A549 (cell line): Measurements from ENCODE around the gene RCN2.

Experiments used
- KDM1A ChIP-seq: fragments of 200-600 bp; sonication (generic); IDR thresholded peaks from 2 replicates; pipeline ENCODE4 v1.6.1; 2016; ENCODE audit warnings: low read depth, mild to moderate bottlenecking
- POLR2A ChIP-seq: IDR thresholded peaks from 2 replicates; pipeline ENCODE4 v1.6.1; 2012; ENCODE audit warnings: mild to moderate bottlenecking, low read length
- RCOR1 ChIP-seq: fragments of 150-350 bp; IDR thresholded peaks from 2 replicates; pipeline ENCODE4 v1.6.1; 2014; ENCODE audit warnings: antibody characterized with exemption, low read length, low read depth
- REST ChIP-seq: fragments of 200-600 bp; sonication (generic); IDR thresholded peaks from 2 replicates; pipeline ENCODE4 v1.6.1; 2016; ENCODE audit warnings: antibody characterized with exemption, mild to moderate bottlenecking, moderate library complexity
- SMC3 ChIP-seq: fragments of >200 bp; sonication (Bioruptor Twin); formaldehyde crosslinking; IDR thresholded peaks from 3 replicates; pipeline ENCODE4 v1.6.1; 2018; ENCODE audit warnings: inconsistent platforms
- TF ChIP-seq, protein P1 (sequence below): fragments of >200 bp; sonication (Bioruptor Twin); formaldehyde crosslinking; IDR thresholded peaks from 3 replicates; pipeline ENCODE4 v1.5.1; 2016

DNA sequence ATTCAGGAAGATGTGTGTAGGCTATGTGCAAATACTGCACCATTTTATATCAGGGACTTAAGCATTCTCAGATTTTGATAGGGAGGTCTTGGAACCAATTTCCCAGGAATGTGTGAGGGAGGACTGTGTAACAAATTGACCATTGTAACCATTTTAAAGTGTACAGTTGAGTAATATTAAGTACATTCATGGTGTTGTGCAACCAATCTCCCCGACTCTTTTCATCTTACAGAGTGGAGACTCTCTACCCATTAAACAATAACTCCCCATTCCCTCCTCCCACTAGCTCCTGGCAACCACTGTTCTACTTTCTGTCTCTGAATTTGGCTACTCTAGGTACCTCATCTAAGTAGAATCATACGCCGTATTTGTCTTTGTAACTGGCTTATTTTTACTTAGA lies 5.1 kb downstream of the RCN2 start:
- TF ChIP-seq, protein P1, sequence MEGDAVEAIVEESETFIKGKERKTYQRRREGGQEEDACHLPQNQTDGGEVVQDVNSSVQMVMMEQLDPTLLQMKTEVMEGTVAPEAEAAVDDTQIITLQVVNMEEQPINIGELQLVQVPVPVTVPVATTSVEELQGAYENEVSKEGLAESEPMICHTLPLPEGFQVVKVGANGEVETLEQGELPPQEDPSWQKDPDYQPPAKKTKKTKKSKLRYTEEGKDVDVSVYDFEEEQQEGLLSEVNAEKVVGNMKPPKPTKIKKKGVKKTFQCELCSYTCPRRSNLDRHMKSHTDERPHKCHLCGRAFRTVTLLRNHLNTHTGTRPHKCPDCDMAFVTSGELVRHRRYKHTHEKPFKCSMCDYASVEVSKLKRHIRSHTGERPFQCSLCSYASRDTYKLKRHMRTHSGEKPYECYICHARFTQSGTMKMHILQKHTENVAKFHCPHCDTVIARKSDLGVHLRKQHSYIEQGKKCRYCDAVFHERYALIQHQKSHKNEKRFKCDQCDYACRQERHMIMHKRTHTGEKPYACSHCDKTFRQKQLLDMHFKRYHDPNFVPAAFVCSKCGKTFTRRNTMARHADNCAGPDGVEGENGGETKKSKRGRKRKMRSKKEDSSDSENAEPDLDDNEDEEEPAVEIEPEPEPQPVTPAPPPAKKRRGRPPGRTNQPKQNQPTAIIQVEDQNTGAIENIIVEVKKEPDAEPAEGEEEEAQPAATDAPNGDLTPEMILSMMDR, result no peak
- no peak for TF ChIP-seq KDM1A
- no peak for TF ChIP-seq SMC3
- TF ChIP-seq RCOR1, result no peak
- TF ChIP-seq REST, result no peak
- TF ChIP-seq POLR2A, result no peak
